Brain pericyte (primary cell): Measurements from ENCODE around the gene GDF15.
A peak's percentile ranks its signal among the peaks of the same experiment; 100 is the strongest.

ENCODE experiments used
- DNase-seq: peaks from one replicate; pipeline ENCODE4 v3.0.0-alpha.2; 2012; ENCODE audit warnings: low read depth, low spot score

Gene GDF15

GRCh38 chr19:18418483-18419194 is 32.7 kb downstream of the GDF15 start:
- DNase-seq: no peak

- no peak for DNase-seq
These were observed 33.3 kb downstream of the GDF15 start, which contains the start of gene SSBP4 for GRCh38 chr19:18419195-18419698. SSBP4 (plus strand) TSS chr19:18419398; CDS start chr19:18419649, 251 bp downstream.

GRCh38 chr19:18419699-18420460 is 33.9 kb downstream of the GDF15 start:
- no peak for DNase-seq

GRCh38 chr19:18420930-18421329 is 35.0 kb downstream of the GDF15 start:
- DNase-seq: no peak

GRCh38 chr19:18421371-18421959 is 35.5 kb downstream of the GDF15 start:
- no peak for DNase-seq

GRCh38 chr19:18422530-18423191 is 36.7 kb downstream of the GDF15 start:
- no peak for DNase-seq

- DNase-seq: no peak
These were observed 37.5 kb downstream of the GDF15 start for GRCh38 chr19:18423258-18424020.

- DNase-seq: no peak
These were observed 38.3 kb downstream of the GDF15 start for GRCh38 chr19:18424122-18424889.

GRCh38 chr19:18424890-18425514 is 39.0 kb downstream of the GDF15 start:
- DNase-seq: no peak

GRCh38 chr19:18425515-18426415 is 39.8 kb downstream of the GDF15 start:
- no peak for DNase-seq

GRCh38 chr19:18426416-18426767 is 40.4 kb downstream of the GDF15 start:
- DNase-seq: no peak

GRCh38 chr19:18427080-18427742 is 41.3 kb downstream of the GDF15 start:
- DNase-seq: no peak

- DNase-seq: no peak
These were observed 41.8 kb downstream of the GDF15 start for GRCh38 chr19:18427743-18428113.

GRCh38 chr19:18428173-18428786 is 42.3 kb downstream of the GDF15 start:
- no peak for DNase-seq

- DNase-seq: peak; percentile 68
These were observed 43.1 kb downstream of the GDF15 start for GRCh38 chr19:18428787-18429674.

- no peak for DNase-seq
These were observed 43.9 kb downstream of the GDF15 start for GRCh38 chr19:18429717-18430416.
